Thyroid gland (tissue), 4 donors: ENCODE measurements around the gene KCNIP4. TPM values are rescaled to one million over a fixed set of nuclear protein-coding genes. Genes with fewer than 3 reads are reported as not detected.

Source experiments
- DNase-seq, 2 donors: peaks; one replicate each; pipeline ENCODE4 v3.0.0-alpha.2; 2019
- H3K27ac ChIP-seq, 3 donors: fragments of 200-600 bp; sonication (generic); 1 replicate in 2 of 3; 2 replicates in 1 of 3; pipeline ENCODE4 v1.5.1; 2016 to 2019; ENCODE audit warnings: mild to moderate bottlenecking in 1 of 3, moderate library complexity in 1 of 3
- H3K27me3 ChIP-seq: fragments of 200-600 bp; sonication (generic); one replicate; pipeline ENCODE4 v1.5.1; 2019
- H3K36me3 ChIP-seq, 2 donors: fragments of 200-600 bp; sonication (generic); one replicate each; pipeline ENCODE4 v1.5.1; 2016 to 2019
- H3K4me1 ChIP-seq, 2 donors: fragments of 200-600 bp; sonication (generic); one replicate each; pipeline ENCODE4 v1.5.1; 2017 to 2019
- H3K4me3 ChIP-seq, 3 donors: fragments of 200-600 bp; sonication (generic); replicated peaks in 1 of 3; 1 replicate in 2 of 3; 2 replicates in 1 of 3; pipeline ENCODE4 v1.5.1; 2016; ENCODE audit warnings: mild to moderate bottlenecking in 1 of 3
- H3K9me3 ChIP-seq: fragments of 200-600 bp; sonication (generic); one replicate; pipeline ENCODE4 v1.5.1; 2017
- CTCF ChIP-seq, 6 experiments: fragments of 200-600 bp in 3 of 6; fragments of 450-650 bp in 3 of 6; sonication (generic) in 3 of 6; IDR thresholded peaks; one replicate each; pipeline ENCODE4 v1.5.1; 2016 to 2019; ENCODE audit warnings: antibody characterized with exemption in 6 of 6, mild to moderate bottlenecking in 2 of 6, inconsistent platforms in 1 of 6, moderate library complexity in 1 of 6
- POLR2A ChIP-seq, 2 donors: fragments of 450-650 bp; IDR thresholded peaks; one replicate each; pipeline ENCODE4 v1.6.1; 2017; ENCODE audit warnings: antibody characterized with exemption in 2 of 2, mild to moderate bottlenecking in 2 of 2, moderate library complexity in 1 of 2
- WGBS, 2 donors: methylation state at CpG; one replicate each; pipeline ENCODE4 v1.1.5; 2017; 5-methylcytosine and 5-hydroxymethylcytosine counted together
- intact Hi-C: fragments of 100-400 bp; cut with DNase I; formaldehyde crosslinking; loops from one replicate; pipeline ENCODE4 v1.15.1; 2023
- total RNA-seq, 4 donors: library from RNA; depleted of rRNA; stranded (reverse); fragments of >200 nt; gene quantifications; one replicate each; pipeline ENCODE4 v1.2.3, GENCODE V29; 2016

Gene KCNIP4
- total RNA-seq, 4 donors from 2014 or later, result 2.0 to 6.6 (median 4.4) TPM

DNA sequence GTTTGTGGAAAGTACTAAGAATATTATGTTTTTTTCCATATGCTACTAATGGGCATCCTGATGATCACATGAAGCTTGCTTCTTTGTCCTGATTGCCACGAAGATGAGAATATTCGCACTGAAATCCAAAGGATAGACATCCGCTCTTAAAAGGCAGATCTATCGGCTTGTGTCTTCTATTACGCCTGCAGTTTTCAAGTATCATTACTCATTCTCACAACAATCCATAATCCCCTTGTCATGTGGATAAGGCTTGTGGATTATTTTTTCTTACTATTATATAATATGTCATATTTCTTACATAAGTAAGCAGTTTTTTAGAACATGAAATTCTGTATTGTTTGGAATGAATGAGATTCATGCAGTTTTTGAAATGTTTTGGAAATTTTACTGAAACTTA is 62.8 kb downstream of the KCNIP4 start:
- no peak overlapping the region for H3K4me3 ChIP-seq
- no peaks in the 10 kb centered on the region for H3K9me3 ChIP-seq
- H3K36me3 ChIP-seq, result no peaks in the 10 kb centered on the region
- TF ChIP-seq POLR2A (IDR thresholded peaks at IDR 0.05) (no peak), CTCF (IDR thresholded peaks at IDR 0.05) (no peak)
- intact Hi-C loops, result no loop called here
- no peak for DNase-seq
- H3K4me1 ChIP-seq, result no peaks in the 10 kb centered on the region
- H3K27me3 ChIP-seq, result no peaks in the 10 kb centered on the region
- WGBS, 2 donors, result 77 to 84% methylated on average over 5 of the region's 5 CpGs
- H3K27ac ChIP-seq, result no peak overlapping the region

GRCh38 chr4:21885241-21885640 is 63.3 kb downstream of the KCNIP4 start:
- no peaks in the 10 kb centered on the region for H3K27me3 ChIP-seq
- no peak for DNase-seq
- no peaks in the 10 kb centered on the region for H3K9me3 ChIP-seq
- H3K4me3 ChIP-seq, result no peak overlapping the region
- no peaks in the 10 kb centered on the region for H3K4me1 ChIP-seq
- 70% methylated on average over 2 of the region's 2 CpGs for WGBS, 2 donors
- no peak for TF ChIP-seq CTCF (IDR thresholded peaks at IDR 0.05)
- TF ChIP-seq POLR2A (IDR thresholded peaks at IDR 0.05), result no peak
- intact Hi-C loops, result no loop called here
- H3K27ac ChIP-seq, result no peak overlapping the region
- H3K36me3 ChIP-seq, result no peaks in the 10 kb centered on the region

- no peak for DNase-seq
- no peak overlapping the region for H3K27ac ChIP-seq
- intact Hi-C loops, result no loop called here
- no peaks in the 10 kb centered on the region for H3K27me3 ChIP-seq
- TF ChIP-seq POLR2A (IDR thresholded peaks at IDR 0.05) (no peak), CTCF (IDR thresholded peaks at IDR 0.05) (no peak)
- no peaks in the 10 kb centered on the region for H3K36me3 ChIP-seq
- H3K9me3 ChIP-seq, result no peaks in the 10 kb centered on the region
- H3K4me1 ChIP-seq, result no peaks in the 10 kb centered on the region
- WGBS, 2 donors, result 80 to 84% methylated on average over 2 of the region's 2 CpGs
- H3K4me3 ChIP-seq, result no peak overlapping the region
Measured at GRCh38 chr4:21884615-21885014, 64.0 kb downstream of the KCNIP4 start.

GRCh38 chr4:21882051-21882839 is 66.3 kb downstream of the KCNIP4 start:
- no peaks in the 10 kb centered on the region for H3K9me3 ChIP-seq
- TF ChIP-seq CTCF (IDR thresholded peaks at IDR 0.05), result no peak
- no peak for TF ChIP-seq POLR2A (IDR thresholded peaks at IDR 0.05)
- H3K4me1 ChIP-seq, result no peaks in the 10 kb centered on the region
- intact Hi-C loops, result no loop called here
- no peaks in the 10 kb centered on the region for H3K27me3 ChIP-seq
- no peak overlapping the region for H3K27ac ChIP-seq
- no peak for DNase-seq
- H3K4me3 ChIP-seq, result no peak overlapping the region
- 67 to 74% methylated on average over 4 of the region's 4 CpGs for WGBS, 2 donors
- no peaks in the 10 kb centered on the region for H3K36me3 ChIP-seq

DNA sequence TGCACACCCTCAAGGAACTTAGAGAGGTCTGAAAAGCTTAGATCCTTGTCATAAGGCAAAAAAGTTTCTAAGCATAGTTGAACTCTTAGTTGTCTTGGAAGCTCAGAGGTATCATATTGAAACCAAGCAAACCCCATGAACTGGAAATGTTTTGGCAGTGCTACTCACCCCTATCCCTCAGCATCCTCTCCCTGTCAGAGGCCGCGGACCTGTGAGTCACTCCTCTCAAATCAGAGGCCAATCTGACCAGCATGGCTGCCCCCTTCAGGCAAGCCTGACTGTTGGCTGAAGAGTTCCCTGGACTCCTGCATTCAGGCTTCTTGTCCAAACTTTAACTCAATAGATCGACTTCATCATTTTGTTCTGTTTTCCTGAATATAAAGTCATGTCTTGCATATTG is 69.4 kb downstream of the KCNIP4 start:
- TF ChIP-seq CTCF (IDR thresholded peaks at IDR 0.05), result no peak
- no peak for TF ChIP-seq POLR2A (IDR thresholded peaks at IDR 0.05)
- no peak overlapping the region for H3K4me3 ChIP-seq
- H3K27me3 ChIP-seq, result no peaks in the 10 kb centered on the region
- H3K27ac ChIP-seq, result no peak overlapping the region
- H3K9me3 ChIP-seq, result no peaks in the 10 kb centered on the region
- H3K36me3 ChIP-seq, result no peaks in the 10 kb centered on the region
- no peaks in the 10 kb centered on the region for H3K4me1 ChIP-seq
- 71 to 83% methylated on average over 3 of the region's 3 CpGs for WGBS, 2 donors
- intact Hi-C loops, result no loop called here
- no peak for DNase-seq
